ENCODE measurements around the gene GRK3. TPM values are rescaled to one million over a fixed set of nuclear protein-coding genes. Genes with fewer than 3 reads are reported as not detected.

The GRK3 gene
- total and polyA plus RNA-seq, 10 of the 15 experiments (the other 5 are each of a cell fraction or from before 2014, with no cell fraction given), result 3.1 to 35.1 (median 14.7) TPM

GRCh38 chr22:25770333-25770732 lies 205.9 kb downstream of the GRK3 start:
- H3K27me3 ChIP-seq (replicated peaks in 1 of 2; ENCODE audit: control insufficient read depth in 2 of 2, insufficient read depth in 2 of 2, low read length in 1 of 2), result no peaks in the 10 kb centered on the region
- H4K20me1 ChIP-seq (ENCODE audit: control insufficient read depth, insufficient read depth), result no peaks in the 10 kb centered on the region
- CTCF ChIA-PET, result interaction anchor here (1.5 kb wide), 1 partner anchor 226 kb away, joined by 5 read pairs; no protein-coding TSS in a partner anchor
- 83% methylated on average over 4 of the region's 4 CpGs for WGBS (ENCODE audit: insufficient coverage, insufficient replicate concordance, low lambda C conversion rate, missing lambda C conversion rate)
- H3K9me3 ChIP-seq (replicated peaks; ENCODE audit: control insufficient read depth, insufficient read depth, low read length), result peaks cover 2% of the 10 kb centered on the region; the same call in 2 of the 3 replicates
- RAD21 ChIA-PET (ENCODE audit: unreplicated experiment), result interaction anchor here (3.7 kb wide), 1 partner anchor 227 kb away, joined by 57 read pairs; no protein-coding TSS in a partner anchor
- H3K4me2 ChIP-seq (ENCODE audit: control insufficient read depth, insufficient read depth), result no peak overlapping the region
- 0 out of 2 replicates have a peak, but pooled peaks cover 3% of the 10 kb centered on the region for H3K4me1 ChIP-seq (ENCODE audit: control insufficient read depth, insufficient read depth, low read length)
- in situ Hi-C loops (cut with MboI), result loop anchor here (5.0 to 10.0 kb wide), 3 partner anchors 213 to 536 kb away; no protein-coding TSS in a partner anchor
- intact Hi-C loops (cut with micrococcal nuclease; ENCODE audit: unreplicated experiment), result loop anchor here (10.0 kb wide), 1 partner anchor 536 kb away; no protein-coding TSS in a partner anchor
- no peak for ATAC-seq
- TF ChIP-seq MTA3 (IDR thresholded peaks at IDR 0.05; ENCODE audit: borderline replicate concordance, low read length), result no peak
- no peak for TF ChIP-seq BHLHE40 (IDR thresholded peaks at IDR 0.05; ENCODE audit: borderline replicate concordance in 1 of 2, low read depth in 2 of 2, low read length in 1 of 2)
- no peak for TF ChIP-seq TBL1XR1 (IDR thresholded peaks at IDR 0.05; ENCODE audit: low read depth, low read length)
- TF ChIP-seq NFXL1 (IDR thresholded peaks at IDR 0.05; ENCODE audit: borderline replicate concordance), result no peak
- TF ChIP-seq KAT2A (conservative IDR thresholded peaks at IDR 0.05; ENCODE audit: control insufficient read depth, low read depth, low read length), result no peak
- TF ChIP-seq POLR2AphosphoS5 (IDR thresholded peaks at IDR 0.05; ENCODE audit: low read length), result no peak
- no peak for TF ChIP-seq IKZF2 (IDR thresholded peaks at IDR 0.05)
- no peak for TF ChIP-seq HCFC1 (IDR thresholded peaks at IDR 0.05; ENCODE audit: low read length)
- TF ChIP-seq CREM (IDR thresholded peaks at IDR 0.05; ENCODE audit: low read depth), result no peak
- TF ChIP-seq E4F1 (IDR thresholded peaks at IDR 0.05; ENCODE audit: borderline replicate concordance, partially characterized antibody), result no peak
- TF ChIP-seq JUND (IDR thresholded peaks at IDR 0.05; ENCODE audit: low read depth, low read length), result no peak
- no peak for TF ChIP-seq TCF7 (IDR thresholded peaks at IDR 0.05; ENCODE audit: borderline replicate concordance)
- no peak for TF ChIP-seq MLLT1 (IDR thresholded peaks at IDR 0.05)
- no peak for TF ChIP-seq BCLAF1 (IDR thresholded peaks at IDR 0.05)
- TF ChIP-seq RELB (IDR thresholded peaks at IDR 0.05; ENCODE audit: low read depth), result no peak
- TF ChIP-seq ZNF274 (IDR thresholded peaks at IDR 0.05; ENCODE audit: insufficient read depth, insufficient read length), result no peak
- no peak overlapping the region for H2AFZ ChIP-seq (ENCODE audit: control insufficient read depth, low read depth, low read length)
- H3K36me3 ChIP-seq (ENCODE audit: control insufficient read depth in 2 of 2, insufficient read depth in 2 of 2, low read length in 1 of 2), result no peaks in the 10 kb centered on the region
- DNase-seq (ENCODE audit: low read depth, low spot score), result no peak
- no peak for FAIRE-seq
- no peak overlapping the region for H3K4me3 ChIP-seq
- BruUV-seq (replicated peaks), result no TSS peak
- H3K9ac ChIP-seq (ENCODE audit: control insufficient read depth, insufficient read depth, low read length), result no peak overlapping the region
- SMC1A ChIA-PET (ENCODE audit: uncharacterized antibody, unreplicated experiment), result interaction anchor here (0.6 to 3.7 kb wide), 2 partner anchors 28 to 228 kb away, joined by 3 to 52 read pairs; partner anchors contain the start of gene MYO18B
- no peak overlapping the region for H3K27ac ChIP-seq (ENCODE audit: control insufficient read depth, insufficient read depth)
- POLR2A ChIA-PET, result no interaction called here
- H3K79me2 ChIP-seq (ENCODE audit: control insufficient read depth, insufficient read depth, low read length), result no peaks in the 10 kb centered on the region

Measured in GM12878 (cell line).